GM21737 (cell line): ENCODE results near the gene STX1B.

ENCODE experiments used
- ATAC-seq: cut with Tn5 transposase; IDR thresholded peaks from one replicate; pipeline ENCODE4 v1.9.1; 2021; ENCODE audit warnings: mild to moderate bottlenecking, moderate library complexity; ENCODE audit not compliant: unreplicated experiment

The STX1B gene

DNA sequence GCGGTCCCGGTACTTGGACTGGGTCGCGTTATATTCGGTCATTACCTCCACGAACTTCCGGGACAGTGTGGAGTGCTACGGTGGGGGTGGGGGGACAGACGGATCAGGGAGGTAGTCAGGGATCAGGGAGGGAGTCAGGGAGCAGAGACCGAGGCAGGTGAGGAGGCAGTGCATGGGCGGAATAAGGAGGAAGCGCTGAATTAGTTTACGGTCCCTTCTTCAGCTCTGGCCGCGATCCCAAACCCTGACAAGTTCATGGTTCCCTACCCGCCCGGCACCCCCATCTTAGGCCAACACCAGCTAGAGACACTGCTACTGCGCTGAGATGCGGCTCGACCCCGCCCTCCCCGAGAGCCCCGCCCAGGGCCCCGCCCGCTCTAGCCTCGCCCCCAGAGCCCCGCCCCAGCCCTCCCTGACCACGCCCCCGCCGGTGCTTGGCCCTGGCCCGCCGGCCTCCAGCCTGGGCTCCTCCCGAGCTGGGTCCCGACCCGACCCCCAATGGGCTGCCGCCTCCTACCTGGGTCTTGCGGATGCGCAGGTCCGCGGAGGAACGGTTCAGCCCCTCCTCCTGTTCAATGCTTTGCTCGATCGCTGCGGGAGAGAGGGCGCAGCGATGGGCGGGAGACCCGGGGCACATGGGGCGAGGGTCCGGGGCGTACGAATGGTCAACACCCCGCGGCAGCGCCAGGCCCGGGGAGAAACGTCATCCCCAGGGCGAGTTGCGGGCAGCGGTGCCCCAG, 13.3 kb downstream of the STX1B start:
- ATAC-seq: peak; percentile 87

DNA sequence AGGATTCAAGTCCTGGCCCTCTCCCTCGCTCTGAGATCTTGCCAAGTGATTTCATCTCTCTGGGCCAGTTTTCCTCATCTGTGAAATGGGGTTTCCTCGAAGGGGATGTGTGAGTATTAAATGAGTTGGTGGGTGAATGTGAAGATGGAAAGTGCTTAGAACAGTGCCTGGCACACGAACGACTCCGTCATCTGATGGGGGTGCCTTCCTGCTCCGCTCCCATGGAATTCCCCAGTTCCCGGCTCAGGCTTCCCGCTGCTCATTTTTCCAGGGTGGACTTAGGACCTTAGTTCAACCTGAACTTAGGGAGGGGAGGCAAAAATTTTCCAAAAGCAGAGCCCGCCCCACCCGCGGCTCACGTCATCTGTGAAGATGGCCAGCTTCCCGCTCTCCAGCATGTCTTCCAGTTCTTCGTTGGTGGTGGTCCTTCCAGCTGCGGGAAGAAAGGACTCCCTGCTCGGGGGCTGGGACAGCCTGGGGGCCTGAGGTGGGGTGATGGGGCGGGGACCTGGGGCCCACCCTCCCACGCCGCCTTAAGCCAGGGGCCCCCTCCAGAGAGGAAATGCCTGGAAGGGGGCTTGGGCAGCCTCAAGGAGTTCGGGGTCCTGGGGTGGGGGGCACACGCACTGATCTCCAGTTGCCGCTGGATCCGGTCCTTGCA, 14.0 kb downstream of the STX1B start:
- ATAC-seq: no peak

DNA sequence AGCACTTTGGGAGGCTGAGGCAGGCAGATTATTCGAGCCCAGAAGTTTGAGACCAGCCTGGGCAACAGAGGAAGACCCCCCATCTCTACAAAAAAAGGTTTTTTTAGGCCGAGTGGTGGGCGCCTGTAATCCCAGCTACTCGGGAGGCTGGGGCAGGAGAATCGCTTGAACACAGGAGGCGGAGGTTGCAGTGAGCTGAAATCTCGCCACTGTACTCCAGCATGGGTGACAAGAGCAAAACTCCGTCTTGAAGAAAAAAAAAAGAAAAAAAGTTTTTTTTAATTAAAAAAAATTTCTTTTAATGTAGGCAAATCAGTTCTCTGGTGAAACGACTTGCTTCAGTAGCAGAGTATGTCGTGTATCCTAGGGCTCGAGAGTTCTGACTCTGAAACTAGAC, 14.5 kb downstream of the STX1B start:
- no peak for ATAC-seq

DNA sequence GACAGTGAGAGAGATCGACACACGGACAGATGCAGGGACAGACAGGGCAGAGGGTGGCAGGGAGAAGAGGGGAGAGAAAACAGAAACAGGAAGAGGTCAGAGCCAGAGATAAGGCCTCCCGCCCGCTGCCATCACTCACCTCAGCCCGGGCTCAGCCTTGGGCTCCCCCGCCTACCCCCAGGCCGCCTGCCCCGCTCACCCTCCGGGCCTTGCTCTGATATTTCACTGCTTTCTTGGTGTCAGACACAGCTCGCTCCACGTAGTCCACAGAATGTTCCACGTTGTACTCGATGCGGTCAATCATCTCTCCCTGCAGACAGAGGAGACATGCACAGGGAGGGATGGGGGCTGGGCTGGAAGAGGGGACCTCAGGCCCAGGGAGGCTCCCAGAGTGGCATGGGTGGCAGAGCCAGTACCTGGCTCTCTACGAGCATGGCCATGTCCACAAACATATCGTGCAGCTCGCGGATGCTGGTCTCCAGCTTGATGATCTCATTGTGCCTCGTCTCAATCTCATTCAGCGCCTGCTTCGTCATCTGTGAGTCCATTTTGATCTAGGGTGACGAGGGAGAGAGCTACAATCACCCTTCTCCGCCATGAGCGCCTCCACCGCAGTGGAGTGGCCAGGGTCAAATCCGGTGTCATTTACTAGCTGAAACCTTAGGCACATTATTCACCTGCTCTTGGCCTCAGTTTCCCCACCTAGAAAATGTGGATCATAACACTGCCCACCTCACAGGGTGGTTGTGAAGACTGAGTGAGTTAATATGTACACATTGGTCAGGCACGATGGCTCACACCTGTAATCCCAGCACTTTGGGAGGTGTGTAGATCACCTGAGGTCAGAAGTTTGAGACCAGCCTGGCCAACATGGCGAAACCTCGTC, 17.3 kb downstream of the STX1B start:
- ATAC-seq: no peak

DNA sequence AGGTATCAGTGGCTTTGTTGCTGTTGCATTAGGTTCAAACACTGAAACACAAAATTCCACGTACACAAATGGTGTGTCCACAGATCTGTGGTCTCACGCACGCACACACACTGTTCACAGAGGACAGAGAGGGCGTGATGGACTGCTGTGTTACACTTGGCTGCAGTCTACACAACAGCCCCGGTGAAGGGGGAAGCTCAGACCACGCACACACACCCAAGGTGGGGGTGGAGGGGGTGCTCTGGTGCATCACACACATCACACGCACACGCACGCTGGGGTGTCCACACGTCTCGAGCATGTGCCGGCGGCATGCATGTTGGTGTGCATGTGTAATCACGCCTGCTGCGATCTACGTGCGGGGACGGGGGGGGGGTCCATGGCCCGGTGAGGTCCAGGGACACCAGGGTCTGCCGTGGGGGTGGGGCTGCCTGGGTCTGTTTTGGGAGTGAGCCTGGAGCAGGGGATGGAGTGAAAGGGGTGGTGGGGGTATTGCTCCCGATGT, 18.1 kb downstream of the STX1B start:
- no peak for ATAC-seq

DNA sequence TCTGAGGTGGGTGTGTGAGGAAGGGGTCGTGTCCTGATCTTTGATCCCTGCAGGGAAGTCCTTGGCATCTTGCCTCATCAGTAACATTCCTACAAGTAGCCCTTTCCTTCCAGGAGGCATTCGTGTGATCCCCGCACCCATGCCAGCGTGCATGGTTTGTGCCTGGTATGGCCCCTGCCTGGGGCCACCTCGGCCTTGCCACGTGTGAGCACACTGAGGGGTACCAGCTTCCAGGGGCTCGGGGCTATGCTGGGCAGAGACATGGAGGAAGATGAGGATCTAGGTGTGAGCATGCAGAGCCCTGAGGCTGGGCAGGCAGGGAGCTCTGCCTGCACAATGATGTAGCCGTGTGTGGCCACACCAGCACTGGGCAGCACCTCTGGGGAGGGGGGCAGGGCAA, 19.4 kb downstream of the STX1B start:
- no peak for ATAC-seq

DNA sequence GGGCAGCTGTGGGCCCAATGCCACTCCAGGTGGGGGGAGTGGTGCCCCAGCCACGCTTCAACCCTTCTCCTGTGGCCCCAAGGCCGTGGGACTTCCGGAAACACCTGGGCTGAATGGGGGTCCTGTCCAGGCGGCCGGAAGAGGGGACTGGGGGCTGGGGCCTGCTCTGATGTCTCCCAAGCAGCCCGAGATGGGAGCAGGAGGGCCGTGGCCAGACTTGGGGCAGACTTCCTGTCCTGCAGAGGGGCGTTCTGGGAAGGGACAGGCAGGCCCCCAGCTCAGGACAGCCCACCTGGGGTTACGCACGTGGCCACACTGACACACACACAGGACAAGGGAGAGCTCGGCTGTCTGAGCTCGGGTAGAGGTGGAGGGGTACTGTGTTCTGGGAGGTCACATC, 20.3 kb downstream of the STX1B start:
- ATAC-seq: no peak

DNA sequence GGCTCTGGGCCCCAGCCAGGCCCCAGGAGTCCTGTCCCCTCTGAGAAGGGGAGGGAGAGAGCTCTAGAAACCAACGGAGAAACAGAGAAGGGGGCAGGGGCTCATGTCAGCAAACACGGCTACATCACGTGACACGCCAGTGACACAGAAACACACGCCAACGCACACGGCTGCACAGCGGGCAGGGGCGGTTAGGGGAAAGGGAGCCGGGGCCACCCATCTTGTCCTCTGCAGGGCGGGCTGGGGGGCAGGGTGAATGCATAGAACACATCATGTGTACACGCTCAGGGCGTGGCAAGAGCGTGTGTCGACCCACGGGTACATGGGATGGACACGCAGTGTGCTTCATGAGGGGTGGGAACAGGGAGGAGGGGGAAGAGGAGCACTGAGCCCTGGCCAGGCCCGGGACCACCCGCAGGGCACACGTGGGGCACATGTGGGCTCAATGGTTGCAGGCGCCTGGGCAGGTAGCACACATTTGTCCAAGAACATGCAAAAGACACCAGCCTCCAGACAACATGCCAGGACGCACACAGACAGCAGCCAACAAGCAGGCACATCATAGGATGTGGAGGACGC, 20.9 kb downstream of the STX1B start:
- ATAC-seq: no peak

DNA sequence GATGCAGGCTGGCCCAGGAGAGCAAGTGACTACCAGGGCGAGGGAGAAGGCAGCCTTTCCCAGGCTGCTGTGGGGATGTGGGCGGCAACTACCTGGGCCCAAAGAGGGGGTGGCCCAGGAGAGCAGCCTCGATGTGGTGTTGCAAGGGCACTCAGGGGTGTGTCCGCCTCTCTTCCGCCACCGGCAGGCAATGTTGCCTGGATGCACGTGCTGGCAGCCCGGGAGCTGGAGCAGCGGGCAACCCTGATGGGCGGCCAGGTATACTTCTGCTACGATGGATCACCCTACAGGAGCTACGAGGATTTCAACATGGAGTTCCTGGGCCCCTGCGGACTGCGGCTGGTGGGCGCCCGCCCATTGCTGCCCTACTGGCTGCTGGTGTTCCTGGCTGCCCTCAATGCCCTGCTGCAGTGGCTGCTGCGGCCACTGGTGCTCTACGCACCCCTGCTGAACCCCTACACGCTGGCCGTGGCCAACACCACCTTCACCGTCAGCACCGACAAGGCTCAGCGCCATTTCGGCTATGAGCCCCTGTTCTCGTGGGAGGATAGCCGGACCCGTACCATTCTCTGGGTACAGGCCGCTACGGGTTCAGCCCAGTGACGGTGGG, 22.8 kb downstream of the STX1B start:
- ATAC-seq: no peak

DNA sequence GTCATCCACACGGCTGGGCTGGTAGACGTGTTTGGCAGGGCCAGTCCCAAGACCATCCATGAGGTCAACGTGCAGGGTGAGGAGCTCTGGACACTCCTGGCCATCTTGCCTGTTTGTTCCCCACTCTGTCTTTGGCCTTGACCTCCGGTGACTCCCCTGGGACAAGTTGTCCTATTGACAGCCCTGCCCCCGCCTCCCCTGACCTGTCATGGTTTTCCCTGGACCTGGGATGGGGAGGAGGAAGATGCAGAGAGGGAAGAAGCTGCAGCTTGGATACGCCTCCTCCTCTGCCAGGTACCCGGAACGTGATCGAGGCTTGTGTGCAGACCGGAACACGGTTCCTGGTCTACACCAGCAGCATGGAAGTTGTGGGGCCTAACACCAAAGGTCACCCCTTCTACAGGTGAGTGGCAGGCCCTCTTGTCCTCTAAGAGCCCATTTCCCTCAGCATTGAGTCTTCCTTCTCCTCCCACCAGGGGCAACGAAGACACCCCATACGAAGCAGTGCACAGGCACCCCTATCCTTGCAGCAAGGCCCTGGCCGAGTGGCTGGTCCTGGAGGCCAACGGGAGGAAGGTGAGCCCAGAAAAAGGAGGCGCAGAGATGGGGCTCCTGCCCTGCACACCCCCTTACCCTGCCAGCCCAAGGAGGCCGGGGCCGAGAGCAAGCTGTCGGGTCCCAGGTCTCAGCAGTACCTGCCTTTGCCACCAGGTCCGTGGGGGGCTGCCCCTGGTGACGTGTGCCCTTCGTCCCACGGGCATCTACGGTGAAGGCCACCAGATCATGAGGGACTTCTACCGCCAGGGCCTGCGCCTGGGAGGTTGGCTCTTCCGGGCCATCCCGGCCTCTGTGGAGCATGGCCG, 24.1 kb downstream of the STX1B start:
- ATAC-seq: no peak

DNA sequence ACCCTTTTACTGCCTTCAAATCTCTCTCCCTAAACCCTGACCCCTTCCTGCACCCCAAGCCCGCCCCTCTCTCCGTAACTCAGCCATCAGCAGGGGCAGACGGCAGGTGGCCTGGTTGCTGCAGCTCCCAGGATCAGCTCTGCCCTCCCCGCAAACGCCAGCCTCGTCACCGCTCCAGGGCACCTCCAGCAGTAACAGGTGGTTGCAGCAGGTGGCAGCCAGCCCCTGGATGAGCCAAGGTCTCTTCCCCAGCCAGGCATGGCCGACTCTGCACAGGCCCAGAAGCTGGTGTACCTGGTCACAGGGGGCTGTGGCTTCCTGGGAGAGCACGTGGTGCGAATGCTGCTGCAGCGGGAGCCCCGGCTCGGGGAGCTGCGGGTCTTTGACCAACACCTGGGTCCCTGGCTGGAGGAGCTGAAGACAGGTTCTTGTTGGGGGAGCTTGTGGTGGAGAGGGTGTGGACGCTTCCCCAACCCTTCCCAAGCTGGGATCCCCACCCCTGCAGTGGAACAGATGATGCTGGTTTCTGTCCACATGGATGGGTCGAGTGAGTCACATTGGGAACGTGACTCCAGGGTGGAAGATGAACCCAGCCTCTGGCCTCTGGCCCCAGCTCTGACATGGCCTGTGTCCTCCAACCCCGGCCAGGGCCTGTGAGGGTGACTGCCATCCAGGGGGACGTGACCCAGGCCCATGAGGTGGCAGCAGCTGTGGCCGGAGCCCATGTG, 24.9 kb downstream of the STX1B start:
- ATAC-seq: no peak

DNA sequence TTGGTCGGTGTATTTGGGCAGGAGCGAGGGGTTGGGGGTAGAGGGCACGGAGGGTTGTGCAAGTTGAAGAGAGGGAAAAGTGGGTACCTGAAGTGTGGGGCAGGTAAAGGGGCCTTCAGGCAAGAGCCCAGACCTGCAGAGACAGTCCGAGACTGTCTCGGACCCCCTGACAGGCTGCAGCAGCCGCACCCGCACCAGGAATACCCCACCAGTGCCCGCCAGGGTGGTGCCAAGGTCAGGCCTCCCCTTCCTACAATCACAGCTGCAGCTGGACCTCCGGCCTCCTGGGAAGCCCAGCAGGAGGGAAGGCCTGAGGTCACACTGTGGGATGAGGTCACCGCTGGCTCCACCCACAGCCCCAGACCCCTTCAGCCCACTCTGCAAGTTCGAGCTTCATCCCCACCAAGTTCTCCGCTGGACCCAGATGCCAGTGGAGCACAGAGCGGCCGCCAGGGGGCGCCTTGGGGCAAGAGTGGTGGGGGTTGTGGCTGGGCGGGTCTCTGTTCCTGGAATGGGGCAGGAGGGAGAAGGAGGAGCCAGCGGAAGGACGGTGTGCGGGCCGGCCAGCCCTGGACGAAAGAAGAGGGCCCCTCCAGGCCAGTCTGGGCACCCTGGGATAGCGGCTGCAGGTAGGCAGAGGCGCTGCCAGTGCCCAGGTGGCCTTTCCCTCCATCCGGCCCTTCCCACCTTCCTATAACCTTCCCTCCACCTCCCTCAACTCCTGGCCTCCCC, 25.6 kb downstream of the STX1B start, which contains the start of gene HSD3B7:
HSD3B7 (plus strand) TSS at position 539 of the 732 bp plus-strand sequence. CDS start 452 bp downstream, outside the sequence.
- ATAC-seq: no peak

DNA sequence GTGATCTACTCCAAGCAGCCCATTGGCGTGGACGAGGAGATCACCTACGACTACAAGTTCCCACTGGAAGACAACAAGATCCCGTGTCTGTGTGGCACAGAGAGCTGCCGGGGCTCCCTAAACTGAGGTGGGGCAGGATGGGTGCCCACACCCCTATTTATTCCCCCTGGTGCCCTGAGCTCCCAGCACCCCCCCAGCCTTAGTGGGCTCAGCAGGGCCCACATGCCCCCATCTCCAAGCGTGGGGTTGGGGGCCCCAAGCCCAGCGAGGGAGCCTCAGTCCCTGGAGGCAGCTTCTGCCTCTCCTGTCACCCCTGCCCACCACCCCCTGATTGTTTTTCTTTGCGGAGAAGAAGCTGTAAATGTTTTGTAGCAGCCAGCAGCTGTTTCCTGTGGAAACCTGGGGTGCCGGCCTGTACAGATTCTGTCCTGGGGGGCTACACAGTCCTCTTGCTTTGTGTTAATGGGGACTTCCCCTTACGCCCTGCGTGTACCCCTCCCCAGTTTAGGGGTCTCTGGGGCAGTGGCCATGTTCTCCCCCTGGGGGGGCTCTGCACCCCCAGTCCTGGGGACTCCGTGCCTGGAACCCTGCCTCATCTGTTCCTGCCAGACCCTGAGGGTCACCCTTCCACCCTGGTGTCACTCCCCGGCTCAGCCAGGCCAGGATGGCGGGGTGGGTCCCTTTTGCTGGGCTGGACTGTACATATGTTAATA, 26.4 kb downstream of the STX1B start:
- no peak for ATAC-seq

DNA sequence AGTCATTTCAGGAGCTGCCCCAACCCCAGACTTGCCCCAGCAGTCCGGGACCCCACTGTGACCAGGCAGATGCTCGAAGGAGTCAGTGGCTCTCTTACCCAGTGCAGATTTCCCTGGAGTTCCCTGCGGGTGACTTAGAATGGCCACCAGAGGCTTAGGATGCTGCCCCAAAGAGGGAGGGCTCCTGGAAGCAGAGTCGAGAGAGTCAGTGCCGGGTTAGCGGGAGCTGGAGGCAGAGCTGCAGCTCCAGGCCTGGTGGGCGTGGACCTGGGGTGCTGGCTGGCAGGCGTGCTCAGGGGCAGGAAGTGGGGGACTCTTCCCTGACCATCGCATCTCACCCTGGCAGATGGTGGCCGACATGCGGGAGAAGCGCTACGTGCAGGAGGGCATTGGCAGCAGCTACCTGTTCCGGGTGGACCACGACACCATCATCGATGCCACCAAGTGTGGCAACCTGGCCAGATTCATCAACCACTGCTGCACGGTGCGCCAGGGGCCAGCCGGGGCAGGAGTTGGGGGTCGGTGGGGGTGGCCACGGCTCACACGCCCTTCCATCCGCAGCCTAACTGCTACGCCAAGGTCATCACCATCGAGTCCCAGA, 27.0 kb downstream of the STX1B start:
- ATAC-seq: no peak

DNA sequence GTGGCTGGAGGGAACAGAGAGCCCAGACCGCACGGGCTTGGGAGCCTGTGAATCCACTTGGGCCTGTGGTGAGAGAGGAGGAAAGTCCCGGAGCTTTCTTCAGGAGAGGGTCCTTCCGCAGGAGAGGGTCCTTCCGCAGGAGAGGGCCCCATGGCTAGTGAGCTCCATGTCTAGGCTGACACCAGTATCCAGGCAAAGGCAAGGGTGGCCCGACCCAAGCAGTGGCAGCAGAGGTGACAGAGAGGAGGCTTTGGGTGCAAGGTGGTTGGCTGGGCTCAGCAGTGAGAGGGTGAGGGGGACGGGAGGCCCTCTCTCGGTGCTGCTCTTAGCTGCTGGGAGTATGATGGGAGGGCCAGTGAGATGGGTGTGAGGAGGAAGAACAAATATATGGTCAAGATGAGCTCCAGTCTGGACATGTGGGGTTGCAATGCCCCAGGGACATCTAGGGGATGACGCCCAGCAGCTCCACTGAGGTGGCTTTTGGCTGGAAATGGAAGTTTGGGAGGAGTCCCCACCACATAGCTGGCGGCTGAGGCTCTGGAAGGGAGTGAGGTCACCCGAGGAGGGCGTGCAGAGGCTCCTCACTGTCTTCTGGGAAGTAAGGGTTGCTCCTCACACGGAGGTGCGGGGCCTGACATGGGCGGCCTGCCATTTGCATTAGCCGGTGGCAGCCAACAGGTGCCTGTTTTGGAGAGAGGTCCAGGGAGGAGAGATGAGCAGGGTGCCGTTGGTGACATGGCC, 27.7 kb downstream of the STX1B start:
- ATAC-seq: no peak

DNA sequence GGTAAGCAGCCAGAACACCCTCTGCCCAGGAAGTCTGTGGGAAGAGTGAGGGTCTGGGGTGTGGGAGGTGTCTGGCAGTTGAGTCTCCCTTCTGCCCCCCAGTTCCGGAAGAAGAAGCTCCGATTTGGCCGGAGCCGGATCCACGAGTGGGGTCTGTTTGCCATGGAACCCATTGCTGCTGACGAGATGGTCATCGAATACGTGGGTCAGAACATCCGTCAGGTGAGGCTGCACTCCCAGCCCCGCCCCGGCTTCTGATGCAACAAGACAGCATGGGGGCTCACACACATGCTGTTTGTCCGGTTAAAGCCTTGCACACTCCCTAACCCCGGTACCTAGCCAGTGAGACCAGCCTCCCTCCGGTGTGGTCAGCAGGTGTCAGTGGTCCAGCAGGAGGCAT, 29.5 kb downstream of the STX1B start:
- no peak for ATAC-seq

DNA sequence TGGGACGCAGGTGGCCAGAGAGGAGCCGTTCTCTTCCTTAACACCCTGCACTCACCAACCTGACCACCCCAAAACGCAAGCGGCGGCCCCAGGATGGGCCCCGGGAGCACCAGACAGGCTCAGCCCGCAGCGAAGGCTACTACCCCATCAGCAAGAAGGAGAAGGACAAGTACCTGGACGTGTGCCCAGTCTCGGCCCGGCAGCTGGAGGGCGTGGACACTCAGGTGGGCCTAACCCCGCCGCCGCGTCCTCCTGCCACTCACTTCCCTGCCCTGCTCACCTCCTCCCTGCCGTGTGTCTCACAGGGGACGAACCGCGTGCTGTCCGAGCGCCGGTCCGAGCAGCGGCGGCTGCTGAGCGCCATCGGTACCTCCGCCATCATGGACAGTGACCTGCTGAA, 30.0 kb downstream of the STX1B start:
- no peak for ATAC-seq
